GM19351 (cell line): ENCODE measurements around the gene RNF144A.

Experiments
- ATAC-seq: cut with Tn5 transposase; IDR thresholded peaks from one replicate; pipeline ENCODE4 v1.9.1; 2021; ENCODE audit warnings: mild to moderate bottlenecking, moderate library complexity; ENCODE audit not compliant: unreplicated experiment

RNF144A gene

GRCh38 chr2:6970551-6970950 is 53.3 kb downstream of the RNF144A start:
- no peak for ATAC-seq

GRCh38 chr2:6970976-6971480 is 53.8 kb downstream of the RNF144A start:
- no peak for ATAC-seq

- no peak for ATAC-seq
These were observed 54.3 kb downstream of the RNF144A start for GRCh38 chr2:6971502-6971901.

GRCh38 chr2:6972067-6972710 is 55.0 kb downstream of the RNF144A start:
- no peak for ATAC-seq

- no peak for ATAC-seq
These were observed 56.8 kb downstream of the RNF144A start for GRCh38 chr2:6973895-6974545.

- ATAC-seq = no peak
These were observed 58.8 kb downstream of the RNF144A start for GRCh38 chr2:6975988-6976387.

- ATAC-seq = no peak
These were observed 60.0 kb downstream of the RNF144A start for GRCh38 chr2:6977113-6977741.

- ATAC-seq = no peak
These were observed 60.6 kb downstream of the RNF144A start for GRCh38 chr2:6977786-6978185.

- no peak for ATAC-seq
These were observed 61.8 kb downstream of the RNF144A start for GRCh38 chr2:6978991-6979390.

GRCh38 chr2:6982449-6982848 is 65.2 kb downstream of the RNF144A start:
- ATAC-seq = no peak

GRCh38 chr2:6982934-6983589 is 65.8 kb downstream of the RNF144A start:
- no peak for ATAC-seq

GRCh38 chr2:6986301-6986911 is 69.2 kb downstream of the RNF144A start:
- ATAC-seq = no peak

- no peak for ATAC-seq
These were observed 69.7 kb downstream of the RNF144A start for GRCh38 chr2:6986912-6987361.

- ATAC-seq = no peak
These were observed 73.7 kb downstream of the RNF144A start for GRCh38 chr2:6990871-6991270.

- no peak for ATAC-seq
These were observed 75.6 kb downstream of the RNF144A start for GRCh38 chr2:6992794-6993228.

GRCh38 chr2:6993229-6993640 is 76.0 kb downstream of the RNF144A start:
- ATAC-seq = no peak

- no peak for ATAC-seq
These were observed 76.7 kb downstream of the RNF144A start for GRCh38 chr2:6993936-6994335.

- ATAC-seq = no peak
These were observed 77.4 kb downstream of the RNF144A start for GRCh38 chr2:6994536-6995128.

- no peak for ATAC-seq
These were observed 78.3 kb downstream of the RNF144A start for GRCh38 chr2:6995391-6996097.
